K562 (cell line): Measurements from ENCODE around the gene ERAL1. TPM values are rescaled to one million over a fixed set of nuclear protein-coding genes. Genes with fewer than 3 reads are reported as not detected.
A peak's percentile ranks its signal among the peaks of the same experiment; 100 is the strongest.

Experiments
- BDP1 ChIP-seq: IDR thresholded peaks from 3 replicates; pipeline ENCODE4 v1.6.1; 2011; ENCODE audit not compliant: insufficient read length, insufficient read depth
- BRD4 ChIP-seq: fragments of 200-600 bp; sonication (generic); IDR thresholded peaks from 2 replicates; pipeline ENCODE4 v1.6.1; 2017; ENCODE audit warnings: inconsistent platforms
- CREB1 ChIP-seq, 2 experiments: sonication (generic) in 1 of 2; formaldehyde crosslinking in 1 of 2; IDR thresholded peaks; 2 replicates each; pipeline versions ENCODE4 v1.6.1 to v1.8.0; 2012 to 2022; ENCODE audit warnings: inconsistent platforms in 1 of 2, mild to moderate bottlenecking in 1 of 2, missing genetic modification reagents in 1 of 2, moderate library complexity in 1 of 2
- GTF2B ChIP-seq: IDR thresholded peaks from 2 replicates; pipeline ENCODE4 v1.6.1; 2011; ENCODE audit not compliant: insufficient read length; ENCODE audit errors: extremely low read depth
- GTF2E2 ChIP-seq: fragments of 200-800 bp; sonication (Bioruptor generic); IDR thresholded peaks from 2 replicates; pipeline ENCODE4 v1.6.1; 2016; ENCODE audit warnings: missing genetic modification characterization, missing compliant biosample characterization
- HIVEP1 ChIP-seq: fragments of 250-450 bp; sonication (Bioruptor Pico); IDR thresholded peaks from 2 replicates; pipeline ENCODE4 v1.4.0; 2020; ENCODE audit warnings: mild to moderate bottlenecking
- HOMEZ ChIP-seq: fragments of 250-450 bp; sonication (Bioruptor Pico); IDR thresholded peaks from 2 replicates; pipeline ENCODE4 v1.4.0; 2020; ENCODE audit warnings: mild to moderate bottlenecking, moderate library complexity
- KDM2B ChIP-seq: fragments of 250-450 bp; sonication (Bioruptor Pico); IDR thresholded peaks from 2 replicates; pipeline ENCODE4 v1.8.0; 2021; ENCODE audit warnings: mild to moderate bottlenecking, moderate library complexity
- KLF10 ChIP-seq: fragments of 250-450 bp; sonication (Bioruptor Pico); IDR thresholded peaks from 2 replicates; pipeline ENCODE4 v1.6.1; 2021; ENCODE audit warnings: matching md5 sums
- MCM7 ChIP-seq, 2 experiments: fragments of 450-650 bp; IDR thresholded peaks; 2 replicates each; pipeline ENCODE4 v1.6.1; 2016 to 2018
- MTA3 ChIP-seq: fragments of 450-650 bp; formaldehyde crosslinking; IDR thresholded peaks from 2 replicates; pipeline ENCODE4 v1.6.1; 2017; ENCODE audit warnings: mild to moderate bottlenecking, borderline replicate concordance
- MYBL2 ChIP-seq, 2 experiments: fragments of 450-650 bp in 1 of 2; sonication (generic) in 1 of 2; formaldehyde crosslinking in 1 of 2; IDR thresholded peaks; 2 replicates each; pipeline versions ENCODE4 v1.6.1 to v1.8.1; 2017 to 2022; ENCODE audit warnings: borderline replicate concordance in 1 of 2, inconsistent platforms in 1 of 2, low read depth in 1 of 2, mild to moderate bottlenecking in 1 of 2, missing genetic modification reagents in 1 of 2, moderate library complexity in 1 of 2
- MYC ChIP-seq, 2 experiments: fragments of 250-450 bp in 1 of 2; sonication (Bioruptor Pico) in 1 of 2; IDR thresholded peaks; 2 replicates each; pipeline versions ENCODE4 v1.5.1 to v1.6.1; 2012 to 2021; ENCODE audit warnings: low read depth in 2 of 2, borderline replicate concordance in 1 of 2, improper control_type of control experiment in 1 of 2, low read length in 1 of 2, mild to moderate bottlenecking in 1 of 2, moderate library complexity in 1 of 2
- PURB ChIP-seq: sonication (generic); formaldehyde crosslinking; IDR thresholded peaks from 2 replicates; pipeline ENCODE4 v1.9.0; 2021; ENCODE audit warnings: low read depth, mild to moderate bottlenecking, missing genetic modification reagents
- SMC3 ChIP-seq: conservative IDR thresholded peaks from 2 replicates; pipeline ENCODE4 v1.6.1; 2011; ENCODE audit warnings: low read depth, low read length, improper control_type of control experiment; ENCODE audit not compliant: insufficient read depth
- SNIP1 ChIP-seq: fragments of 450-650 bp; IDR thresholded peaks from 2 replicates; pipeline ENCODE4 v1.7.1; 2017; ENCODE audit warnings: low read depth, mild to moderate bottlenecking
- TBL1XR1 ChIP-seq, 2 experiments: IDR thresholded peaks; 2 replicates each; pipeline ENCODE4 v1.6.1; 2012; ENCODE audit warnings: improper control_type of control experiment in 2 of 2, low read length in 2 of 2, mild to moderate bottlenecking in 1 of 2
- TEAD2 ChIP-seq: fragments of 450-650 bp; IDR thresholded peaks from 2 replicates; pipeline ENCODE4 v1.6.1; 2016; ENCODE audit warnings: missing genetic modification characterization, control low read depth, missing compliant biosample characterization
- TEAD4 ChIP-seq, 2 experiments: sonication (generic) in 1 of 2; formaldehyde crosslinking in 1 of 2; IDR thresholded peaks; 2 replicates each; pipeline versions ENCODE4 v1.6.1 to v1.8.0; 2012 to 2022; ENCODE audit warnings: borderline replicate concordance in 1 of 2, inconsistent platforms in 1 of 2, low read length in 1 of 2, mild to moderate bottlenecking in 1 of 2, missing genetic modification reagents in 1 of 2
- ZBTB17 ChIP-seq: fragments of 450-650 bp; formaldehyde crosslinking; IDR thresholded peaks from 2 replicates; pipeline ENCODE4 v1.4.0; 2020; ENCODE audit warnings: mild to moderate bottlenecking
- ZC3H11A ChIP-seq: IDR thresholded peaks from 2 replicates; pipeline ENCODE4 v1.6.1; 2012; ENCODE audit warnings: low read depth, low read length, improper control_type of control experiment
- ZNF316 ChIP-seq: fragments of 450-650 bp; IDR thresholded peaks from 2 replicates; pipeline ENCODE4 v1.6.1; 2016
- polyA plus RNA-seq, 8 experiments: library from polyadenylated mRNA; depleted of rRNA in 4 of 8; stranded (reverse) in 5 of 8; unstranded in 3 of 8; fragments of >200 nt; fragmentation: Nextera tagmentation in 2 of 8; fragmentation: Illumina TruSeq in 1 of 8; extraction: Ambion mirVana in 2 of 8; extraction: Trizol in 1 of 8; gene quantifications; 2 replicates each; pipeline versions ENCODE4 v1.2.1 to v1.2.3, GENCODE V29; 2011 to 2014; ENCODE audit warnings: inconsistent platforms in 1 of 8, missing spikeins in 1 of 8
- total RNA-seq, 7 experiments: library from RNA; depleted of rRNA in 6 of 7; stranded (reverse); fragments of >200 nt in 6 of 7; fragmentation: Illumina TruSeq in 2 of 7; extraction: Trizol in 2 of 7; gene quantifications; 2 replicates each; pipeline versions ENCODE4 v1.2.1 to v1.2.3, GENCODE V29; 2011 to 2021; ENCODE audit warnings: low replicate concordance in 1 of 7
- TF ChIP-seq, protein P1 (sequence below): fragments of 250-450 bp; sonication (Bioruptor Pico); IDR thresholded peaks from 2 replicates; pipeline ENCODE4 v1.5.0; 2022; ENCODE audit warnings: mild to moderate bottlenecking

ERAL1 gene
- total and polyA plus RNA-seq, 9 of the 15 experiments (the other 6 are each of a cell fraction or from before 2014, with no cell fraction given): 37.5 to 351 (median 106) TPM

- TF ChIP-seq MCM7 (IDR thresholded peaks at IDR 0.05): no peak
- TF ChIP-seq SNIP1: no peak
- TF ChIP-seq BRD4: peak; percentile 78; the same call in 1 of the 2 replicates
- TF ChIP-seq KLF10 (CRISPR knock-in tag): no peak
- no peak for TF ChIP-seq CREB1 (IDR thresholded peaks at IDR 0.05)
- no peak for TF ChIP-seq CREB1 (CRISPR knock-in tag; IDR thresholded peaks at IDR 0.05)
- no peak; the same call in 1 of the 2 replicates for TF ChIP-seq MYC (IDR thresholded peaks at IDR 0.05; ENCODE audit: low read depth, low read length)
- no peak for TF ChIP-seq MYC (CRISPR knock-in tag; IDR thresholded peaks at IDR 0.05; ENCODE audit: borderline replicate concordance, low read depth)
- TF ChIP-seq GTF2E2 (tag): 0 out of 2 replicates have a peak, but pooled peaks have one; percentile 41
- TF ChIP-seq SMC3: no peak
- no peak for TF ChIP-seq TEAD2 (tag)
- TF ChIP-seq KDM2B (CRISPR knock-in tag): no peak; the same call in 1 of the 2 replicates
- TF ChIP-seq, protein P1, sequence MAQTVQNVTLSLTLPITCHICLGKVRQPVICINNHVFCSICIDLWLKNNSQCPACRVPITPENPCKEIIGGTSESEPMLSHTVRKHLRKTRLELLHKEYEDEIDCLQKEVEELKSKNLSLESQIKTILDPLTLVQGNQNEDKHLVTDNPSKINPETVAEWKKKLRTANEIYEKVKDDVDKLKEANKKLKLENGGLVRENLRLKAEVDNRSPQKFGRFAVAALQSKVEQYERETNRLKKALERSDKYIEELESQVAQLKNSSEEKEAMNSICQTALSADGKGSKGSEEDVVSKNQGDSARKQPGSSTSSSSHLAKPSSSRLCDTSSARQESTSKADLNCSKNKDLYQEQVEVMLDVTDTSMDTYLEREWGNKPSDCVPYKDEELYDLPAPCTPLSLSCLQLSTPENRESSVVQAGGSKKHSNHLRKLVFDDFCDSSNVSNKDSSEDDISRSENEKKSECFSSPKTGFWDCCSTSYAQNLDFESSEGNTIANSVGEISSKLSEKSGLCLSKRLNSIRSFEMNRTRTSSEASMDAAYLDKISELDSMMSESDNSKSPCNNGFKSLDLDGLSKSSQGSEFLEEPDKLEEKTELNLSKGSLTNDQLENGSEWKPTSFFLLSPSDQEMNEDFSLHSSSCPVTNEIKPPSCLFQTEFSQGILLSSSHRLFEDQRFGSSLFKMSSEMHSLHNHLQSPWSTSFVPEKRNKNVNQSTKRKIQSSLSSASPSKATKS (CRISPR knock-in tag): no peak
- no peak for TF ChIP-seq TEAD4 (IDR thresholded peaks at IDR 0.05; ENCODE audit: low read length)
- TF ChIP-seq TEAD4 (CRISPR knock-in tag; IDR thresholded peaks at IDR 0.05; ENCODE audit: borderline replicate concordance): 0 out of 2 replicates have a peak, but pooled peaks have one; percentile 6
- 0 out of 4 replicates have a peak, but pooled peaks of 1 of the 2 experiments have one; percentile 40 for TF ChIP-seq TBL1XR1 (IDR thresholded peaks at IDR 0.05; ENCODE audit: low read length in 2 of 2)
- no peak for TF ChIP-seq ZBTB17 (CRISPR knock-in tag)
- TF ChIP-seq GTF2B: no peak
- TF ChIP-seq ZC3H11A: no peak
- no peak for TF ChIP-seq BDP1
- no peak for TF ChIP-seq MTA3
- no peak for TF ChIP-seq HIVEP1 (CRISPR knock-in tag)
- TF ChIP-seq MYBL2 (IDR thresholded peaks at IDR 0.05; ENCODE audit: low read depth): no peak
- TF ChIP-seq MYBL2 (CRISPR knock-in tag; IDR thresholded peaks at IDR 0.05; ENCODE audit: borderline replicate concordance): no peak
- TF ChIP-seq ZNF316: no peak
- TF ChIP-seq HOMEZ (CRISPR knock-in tag): no peak
- TF ChIP-seq PURB: no peak
Observed at GRCh38 chr17:28901866-28902818, 47.3 kb downstream of the ERAL1 start (continued).
